Stimulated activated CD8-positive, alpha-beta memory T cell treated with anti-CD3 and anti-CD28 coated beads, Interleukin-15, amount 100 ng/mL, for 4 hours (primary cell): ENCODE data around the gene SULT4A1.

ENCODE experiments used
- DNase-seq, 2 donors: peaks; one replicate each; pipeline ENCODE4 v3.0.0-alpha.2; 2020; ENCODE audit warnings: low read depth in 2 of 2

Gene SULT4A1

GRCh38 chr22:43860831-43861230 lies 1.5 kb downstream of the SULT4A1 start:
- no peak for DNase-seq

- no peak for DNase-seq
Observed at GRCh38 chr22:43860126-43860525, 2.2 kb downstream of the SULT4A1 start.

- no peak for DNase-seq
Observed at GRCh38 chr22:43859621-43860020, 2.7 kb downstream of the SULT4A1 start.

GRCh38 chr22:43859176-43859575 lies 3.1 kb downstream of the SULT4A1 start:
- DNase-seq = no peak

- no peak for DNase-seq
Observed at GRCh38 chr22:43858156-43858895, 4.0 kb downstream of the SULT4A1 start.

GRCh38 chr22:43857367-43857766 lies 4.9 kb downstream of the SULT4A1 start:
- no peak for DNase-seq

GRCh38 chr22:43855431-43855830 lies 6.9 kb downstream of the SULT4A1 start:
- DNase-seq = no peak

GRCh38 chr22:43854786-43855271 lies 7.5 kb downstream of the SULT4A1 start:
- DNase-seq = no peak

- no peak for DNase-seq
Observed at GRCh38 chr22:43854121-43854785, 8.1 kb downstream of the SULT4A1 start.

GRCh38 chr22:43853328-43853931 lies 8.9 kb downstream of the SULT4A1 start:
- DNase-seq = no peak

GRCh38 chr22:43852573-43853327 lies 9.6 kb downstream of the SULT4A1 start:
- no peak for DNase-seq

- no peak for DNase-seq
Observed at GRCh38 chr22:43851979-43852307, 10.4 kb downstream of the SULT4A1 start.

GRCh38 chr22:43851058-43851978 lies 11.0 kb downstream of the SULT4A1 start:
- no peak for DNase-seq

- DNase-seq = no peak
Observed at GRCh38 chr22:43850529-43850928, 11.8 kb downstream of the SULT4A1 start.

GRCh38 chr22:43849731-43850130 lies 12.6 kb downstream of the SULT4A1 start:
- no peak for DNase-seq

- no peak for DNase-seq
Observed at GRCh38 chr22:43848366-43849171, 13.7 kb downstream of the SULT4A1 start.

GRCh38 chr22:43847376-43848289 lies 14.7 kb downstream of the SULT4A1 start:
- no peak for DNase-seq

GRCh38 chr22:43846966-43847365 lies 15.3 kb downstream of the SULT4A1 start:
- DNase-seq = no peak

- no peak for DNase-seq
Observed at GRCh38 chr22:43845981-43846380, 16.3 kb downstream of the SULT4A1 start.
